Liver (tissue), 9 donors: ENCODE results near the gene SLC12A8. TPM values are rescaled to one million over a fixed set of nuclear protein-coding genes. Genes with fewer than 3 reads are reported as not detected.
A peak's percentile ranks its signal among the peaks of the same experiment; 100 is the strongest.

Experiments
- DNase-seq: peaks from one replicate; pipeline ENCODE4 v3.0.0-alpha.2; 2017; ENCODE audit warnings: low spot score
- H3K27ac ChIP-seq, 2 donors: one replicate each; pipeline ENCODE4 v1.7.0; 2013; ENCODE audit warnings: inconsistent platforms in 2 of 2, low read length in 2 of 2, control low read depth in 1 of 2, low read depth in 1 of 2, mild to moderate bottlenecking in 1 of 2
- H3K27me3 ChIP-seq, 4 donors: one replicate each; pipeline versions ENCODE4 v1.6.1 to v1.7.0; 2013; ENCODE audit warnings: low read length in 3 of 4, inconsistent platforms in 1 of 4, mild to moderate bottlenecking in 1 of 4, moderate library complexity in 1 of 4; ENCODE audit not compliant: control insufficient read depth in 4 of 4, insufficient read depth in 4 of 4
- H3K36me3 ChIP-seq, 4 donors: one replicate each; pipeline versions ENCODE4 v1.6.1 to v1.7.0; 2013; ENCODE audit warnings: low read length in 3 of 4, mild to moderate bottlenecking in 3 of 4, low read depth in 1 of 4, moderate library complexity in 1 of 4; ENCODE audit not compliant: control insufficient read depth in 4 of 4, insufficient read depth in 3 of 4
- H3K4me1 ChIP-seq, 4 donors: one replicate each; pipeline versions ENCODE4 v1.6.1 to v1.7.0; 2013; ENCODE audit warnings: low read length in 3 of 4, mild to moderate bottlenecking in 3 of 4, moderate library complexity in 1 of 4; ENCODE audit not compliant: control insufficient read depth in 4 of 4, insufficient read depth in 4 of 4
- H3K4me3 ChIP-seq, 3 donors: one replicate each; pipeline versions ENCODE4 v1.6.1 to v1.7.0; 2013; ENCODE audit warnings: low read length in 3 of 3, control low read depth in 1 of 3, low read depth in 1 of 3, mild to moderate bottlenecking in 1 of 3
- H3K9ac ChIP-seq, 2 donors: one replicate each; pipeline ENCODE4 v1.7.0; 2013; ENCODE audit warnings: low read length in 2 of 2, mild to moderate bottlenecking in 2 of 2, moderate library complexity in 2 of 2, control low read depth in 1 of 2, low read depth in 1 of 2
- H3K9me3 ChIP-seq, 4 donors: one replicate each; pipeline versions ENCODE4 v1.6.1 to v1.7.0; 2013; ENCODE audit warnings: low read length in 3 of 4; ENCODE audit not compliant: control insufficient read depth in 4 of 4
- EGR1 ChIP-seq, 2 donors: IDR thresholded peaks; 2 replicates each; pipeline ENCODE4 v1.6.1; 2016 to 2018; ENCODE audit warnings: antibody characterized with exemption in 2 of 2, low read depth in 2 of 2
- FOXA1 ChIP-seq: IDR thresholded peaks from 2 replicates; pipeline ENCODE4 v1.6.1; 2016; ENCODE audit warnings: antibody characterized with exemption
- FOXA2 ChIP-seq: IDR thresholded peaks from 2 replicates; pipeline ENCODE4 v1.6.1; 2016; ENCODE audit warnings: antibody characterized with exemption
- HNF4A ChIP-seq, 2 donors: conservative IDR thresholded peaks; 2 replicates each; pipeline ENCODE4 v1.6.1; 2016; ENCODE audit warnings: antibody characterized with exemption in 2 of 2, mild to moderate bottlenecking in 2 of 2
- HNF4G ChIP-seq: IDR thresholded peaks from 2 replicates; pipeline ENCODE4 v1.6.1; 2016; ENCODE audit warnings: antibody characterized with exemption
- JUND ChIP-seq, 2 donors: IDR thresholded peaks; 2 replicates each; pipeline ENCODE4 v1.6.1; 2016; ENCODE audit warnings: antibody characterized with exemption in 2 of 2
- NR2F2 ChIP-seq: IDR thresholded peaks from 2 replicates; pipeline ENCODE4 v1.6.1; 2016; ENCODE audit warnings: antibody characterized with exemption
- RAD21 ChIP-seq, 2 donors: IDR thresholded peaks; 2 replicates each; pipeline ENCODE4 v1.6.1; 2016; ENCODE audit warnings: antibody characterized with exemption in 2 of 2, mild to moderate bottlenecking in 2 of 2
- SP1 ChIP-seq: IDR thresholded peaks from 2 replicates; pipeline ENCODE4 v1.6.1; 2018; ENCODE audit warnings: antibody characterized with exemption, mild to moderate bottlenecking
- TAF1 ChIP-seq: conservative IDR thresholded peaks from 2 replicates; pipeline ENCODE4 v1.6.1; 2016; ENCODE audit warnings: antibody characterized with exemption, mild to moderate bottlenecking
- WGBS: extraction: QIAGEN DNeasy Blood & Tissue Kit; methylation state at CpG from one replicate; pipeline ENCODE4 v1.1.7; 2013; 5-methylcytosine and 5-hydroxymethylcytosine counted together
- polyA plus RNA-seq, 2 donors: library from polyadenylated mRNA; stranded (reverse) in 1 of 2; unstranded in 1 of 2; fragments of 200-250 nt in 1 of 2; fragments of >200 nt in 1 of 2; fragmentation: Nextera tagmentation in 1 of 2; extraction: Ambion mirVana in 1 of 2; gene quantifications; one replicate each; pipeline versions ENCODE4 v1.2.1 to v1.2.3, GENCODE V29; 2013 to 2015
- total RNA-seq, 2 donors: library from RNA; depleted of rRNA; stranded (reverse); fragments of >200 nt; gene quantifications; one replicate each; pipeline ENCODE4 v1.2.3, GENCODE V29; 2014
- TF ChIP-seq, protein P1 (sequence below): fragments of 150-350 bp; IDR thresholded peaks from 2 replicates; pipeline ENCODE4 v1.5.1; 2017; ENCODE audit warnings: improper control_type of control experiment, low read depth, low read length; ENCODE audit not compliant: missing input control
- TF ChIP-seq, protein P2 (sequence below): IDR thresholded peaks from 2 replicates; pipeline ENCODE4 v1.6.1; 2016; ENCODE audit warnings: antibody characterized with exemption
- TF ChIP-seq, protein P3 (sequence below): IDR thresholded peaks from 2 replicates; pipeline ENCODE4 v1.6.1; 2016; ENCODE audit warnings: antibody characterized with exemption
- donor health status: healthy.
- donor health status: healthy.
- donor health status: healthy.
- donor health status: healthy.
- donor health status: healthy.

Gene SLC12A8
- total and polyA plus RNA-seq, 4 donors, result 2.7 to 20.3 (median 5.5) TPM

DNA sequence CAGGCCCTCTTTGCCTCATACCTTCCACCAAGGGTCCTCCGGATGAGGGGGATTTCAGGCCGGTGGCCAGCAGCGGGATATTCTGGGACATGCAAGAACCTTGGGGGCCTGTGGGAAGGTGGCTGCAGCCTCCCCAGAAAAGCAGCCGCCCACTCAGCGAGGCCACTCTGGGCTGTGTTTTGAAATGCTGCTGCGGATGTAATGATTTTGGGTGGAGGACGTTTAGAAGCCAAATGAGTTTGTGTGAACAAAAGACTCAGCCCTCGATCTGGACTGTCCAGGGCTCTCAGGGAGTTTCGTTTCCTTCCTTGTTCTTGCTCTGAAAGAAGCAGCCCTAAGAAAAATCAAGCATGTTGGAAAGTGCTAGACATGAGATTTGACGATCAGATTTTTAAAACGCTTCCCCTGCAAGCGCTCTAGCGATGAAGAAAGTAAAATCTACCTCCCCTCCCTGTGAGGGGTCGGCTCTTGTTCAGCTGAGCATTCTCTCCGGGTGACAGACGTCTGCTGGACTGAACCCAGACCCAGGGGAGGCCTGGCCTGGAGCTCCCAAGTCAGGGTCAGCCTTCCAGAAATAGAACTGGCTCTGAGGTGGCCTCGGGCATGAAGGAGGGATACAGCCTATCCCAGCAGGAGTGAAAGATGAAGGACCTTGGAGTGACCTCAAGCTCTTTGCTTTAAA, 169.7 kb downstream of the SLC12A8 start:
- Histone ChIP-seq H3K4me1 (peaks cover 0 to 7% (median under 1%) of the 10 kb centered on the region in 4 donors), H3K9me3 (no peaks in the 10 kb centered on the region), H3K27ac (peak overlapping the region; percentile 32 to 35), H3K9ac (no peak overlapping the region), H3K4me3 (no peak overlapping the region), H3K36me3 (no peaks in the 10 kb centered on the region), H3K27me3 (no peaks in the 10 kb centered on the region)
- TF ChIP-seq, protein P1, sequence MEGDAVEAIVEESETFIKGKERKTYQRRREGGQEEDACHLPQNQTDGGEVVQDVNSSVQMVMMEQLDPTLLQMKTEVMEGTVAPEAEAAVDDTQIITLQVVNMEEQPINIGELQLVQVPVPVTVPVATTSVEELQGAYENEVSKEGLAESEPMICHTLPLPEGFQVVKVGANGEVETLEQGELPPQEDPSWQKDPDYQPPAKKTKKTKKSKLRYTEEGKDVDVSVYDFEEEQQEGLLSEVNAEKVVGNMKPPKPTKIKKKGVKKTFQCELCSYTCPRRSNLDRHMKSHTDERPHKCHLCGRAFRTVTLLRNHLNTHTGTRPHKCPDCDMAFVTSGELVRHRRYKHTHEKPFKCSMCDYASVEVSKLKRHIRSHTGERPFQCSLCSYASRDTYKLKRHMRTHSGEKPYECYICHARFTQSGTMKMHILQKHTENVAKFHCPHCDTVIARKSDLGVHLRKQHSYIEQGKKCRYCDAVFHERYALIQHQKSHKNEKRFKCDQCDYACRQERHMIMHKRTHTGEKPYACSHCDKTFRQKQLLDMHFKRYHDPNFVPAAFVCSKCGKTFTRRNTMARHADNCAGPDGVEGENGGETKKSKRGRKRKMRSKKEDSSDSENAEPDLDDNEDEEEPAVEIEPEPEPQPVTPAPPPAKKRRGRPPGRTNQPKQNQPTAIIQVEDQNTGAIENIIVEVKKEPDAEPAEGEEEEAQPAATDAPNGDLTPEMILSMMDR, result no peak
- no peak for TF ChIP-seq FOXA2
- no peak for TF ChIP-seq TAF1
- TF ChIP-seq NR2F2, result peak; percentile 69
- TF ChIP-seq, protein P2, sequence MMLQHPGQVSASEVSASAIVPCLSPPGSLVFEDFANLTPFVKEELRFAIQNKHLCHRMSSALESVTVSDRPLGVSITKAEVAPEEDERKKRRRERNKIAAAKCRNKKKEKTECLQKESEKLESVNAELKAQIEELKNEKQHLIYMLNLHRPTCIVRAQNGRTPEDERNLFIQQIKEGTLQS, result no peak
- peak in 1 of 2 donors; percentile 13 for TF ChIP-seq RAD21 (IDR thresholded peaks at IDR 0.05)
- no peak for DNase-seq
- 66% methylated on average over 17 of the region's 17 CpGs for WGBS

DNA sequence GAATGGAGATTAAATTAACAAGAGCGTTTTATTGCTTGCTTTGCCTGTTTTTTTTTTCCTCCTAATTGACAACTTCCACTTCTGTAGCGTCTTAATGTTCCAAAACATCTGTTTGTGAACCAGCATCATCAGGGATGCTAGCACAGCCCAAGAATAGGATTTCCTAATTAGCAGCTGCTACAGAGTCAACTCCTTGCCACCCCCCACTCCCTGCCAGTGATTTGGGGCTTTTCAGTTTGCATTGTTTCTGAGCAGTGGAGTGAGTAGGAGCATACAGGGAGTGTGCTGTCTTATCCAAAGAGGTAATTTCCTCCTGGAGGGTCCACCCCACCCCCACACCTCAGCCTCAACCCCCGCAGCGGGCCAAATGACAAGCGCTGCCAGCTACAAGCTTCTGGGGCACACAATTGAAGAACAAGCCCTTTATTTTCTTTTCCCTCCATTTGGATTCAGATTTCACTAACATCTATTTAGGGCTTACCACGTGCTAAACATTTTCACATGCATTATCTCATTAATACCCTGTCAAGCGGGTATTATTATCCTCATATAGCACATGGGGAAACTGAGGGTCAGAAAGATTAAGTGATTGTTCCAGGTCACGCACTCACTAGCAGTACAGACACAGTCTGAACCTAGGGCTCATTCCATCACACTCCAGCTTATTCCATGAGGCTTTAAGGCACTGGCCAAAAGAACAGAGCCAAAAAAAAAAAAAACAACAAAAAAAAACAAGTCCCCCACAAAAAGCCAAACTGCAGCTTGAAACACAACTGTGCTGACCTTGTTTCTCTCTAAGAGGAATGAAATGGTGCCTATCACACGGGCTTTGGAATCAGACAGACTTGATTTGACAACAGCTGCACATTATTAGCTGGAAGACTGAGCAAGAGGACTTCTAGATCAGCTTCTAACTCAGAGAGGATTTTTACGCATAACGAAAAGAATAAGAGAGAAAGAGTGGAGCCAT, 173.1 kb downstream of the SLC12A8 start:
- 84% methylated on average over 11 of the region's 11 CpGs for WGBS
- Histone ChIP-seq H3K9ac (no peak overlapping the region), H3K4me3 (no peak overlapping the region), H3K36me3 (no peaks in the 10 kb centered on the region), H3K27me3 (no peaks in the 10 kb centered on the region), H3K27ac (no peak overlapping the region), H3K4me1 (peaks cover 0 to 3% (median under 1%) of the 10 kb centered on the region in 4 donors), H3K9me3 (no peaks in the 10 kb centered on the region)
- DNase-seq, result no peak
- TF ChIP-seq HNF4G (no peak), HNF4A (conservative IDR thresholded peaks at IDR 0.05) (no peak), FOXA1 (no peak), SP1 (no peak), EGR1 (IDR thresholded peaks at IDR 0.05; ENCODE audit: low read depth in 2 of 2) (no peak), JUND (IDR thresholded peaks at IDR 0.05) (no peak), RAD21 (IDR thresholded peaks at IDR 0.05) (no peak), NR2F2 (no peak)
- TF ChIP-seq, protein P3, sequence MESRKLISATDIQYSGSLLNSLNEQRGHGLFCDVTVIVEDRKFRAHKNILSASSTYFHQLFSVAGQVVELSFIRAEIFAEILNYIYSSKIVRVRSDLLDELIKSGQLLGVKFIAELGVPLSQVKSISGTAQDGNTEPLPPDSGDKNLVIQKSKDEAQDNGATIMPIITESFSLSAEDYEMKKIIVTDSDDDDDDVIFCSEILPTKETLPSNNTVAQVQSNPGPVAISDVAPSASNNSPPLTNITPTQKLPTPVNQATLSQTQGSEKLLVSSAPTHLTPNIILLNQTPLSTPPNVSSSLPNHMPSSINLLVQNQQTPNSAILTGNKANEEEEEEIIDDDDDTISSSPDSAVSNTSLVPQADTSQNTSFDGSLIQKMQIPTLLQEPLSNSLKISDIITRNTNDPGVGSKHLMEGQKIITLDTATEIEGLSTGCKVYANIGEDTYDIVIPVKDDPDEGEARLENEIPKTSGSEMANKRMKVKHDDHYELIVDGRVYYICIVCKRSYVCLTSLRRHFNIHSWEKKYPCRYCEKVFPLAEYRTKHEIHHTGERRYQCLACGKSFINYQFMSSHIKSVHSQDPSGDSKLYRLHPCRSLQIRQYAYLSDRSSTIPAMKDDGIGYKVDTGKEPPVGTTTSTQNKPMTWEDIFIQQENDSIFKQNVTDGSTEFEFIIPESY, result no peak
